Measurements from ENCODE around the gene TBCD. TPM values are rescaled to one million over a fixed set of nuclear protein-coding genes. Genes with fewer than 3 reads are reported as not detected.

Gene TBCD
- total RNA-seq, 1 donor from 2014 or later = 156 TPM

GRCh38 chr17:82897514-82898249 lies 145.8 kb downstream of the TBCD start:
- Histone ChIP-seq H3K27me3 (no peaks in the 10 kb centered on the region), H3K4me3 (no peak overlapping the region), H3K9me3 (no peaks in the 10 kb centered on the region), H3K27ac (no peak overlapping the region), H3K36me3 (no peaks in the 10 kb centered on the region), H3K4me1 (no peaks in the 10 kb centered on the region)
- intact Hi-C loops (cut with DNase I) = no loop called here
- DNase-seq (ENCODE audit: low spot score in 2 of 2) = no peak
- TF ChIP-seq, protein P1, sequence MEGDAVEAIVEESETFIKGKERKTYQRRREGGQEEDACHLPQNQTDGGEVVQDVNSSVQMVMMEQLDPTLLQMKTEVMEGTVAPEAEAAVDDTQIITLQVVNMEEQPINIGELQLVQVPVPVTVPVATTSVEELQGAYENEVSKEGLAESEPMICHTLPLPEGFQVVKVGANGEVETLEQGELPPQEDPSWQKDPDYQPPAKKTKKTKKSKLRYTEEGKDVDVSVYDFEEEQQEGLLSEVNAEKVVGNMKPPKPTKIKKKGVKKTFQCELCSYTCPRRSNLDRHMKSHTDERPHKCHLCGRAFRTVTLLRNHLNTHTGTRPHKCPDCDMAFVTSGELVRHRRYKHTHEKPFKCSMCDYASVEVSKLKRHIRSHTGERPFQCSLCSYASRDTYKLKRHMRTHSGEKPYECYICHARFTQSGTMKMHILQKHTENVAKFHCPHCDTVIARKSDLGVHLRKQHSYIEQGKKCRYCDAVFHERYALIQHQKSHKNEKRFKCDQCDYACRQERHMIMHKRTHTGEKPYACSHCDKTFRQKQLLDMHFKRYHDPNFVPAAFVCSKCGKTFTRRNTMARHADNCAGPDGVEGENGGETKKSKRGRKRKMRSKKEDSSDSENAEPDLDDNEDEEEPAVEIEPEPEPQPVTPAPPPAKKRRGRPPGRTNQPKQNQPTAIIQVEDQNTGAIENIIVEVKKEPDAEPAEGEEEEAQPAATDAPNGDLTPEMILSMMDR (IDR thresholded peaks at IDR 0.05) = no peak

GRCh38 chr17:82898976-82899514 lies 147.2 kb downstream of the TBCD start:
- Histone ChIP-seq H3K36me3 (peaks cover 0 to 6% of the 10 kb centered on the region in 2 donors), H3K4me1 (no peaks in the 10 kb centered on the region), H3K27me3 (no peaks in the 10 kb centered on the region), H3K27ac (no peak overlapping the region), H3K9me3 (no peaks in the 10 kb centered on the region), H3K4me3 (no peak overlapping the region)
- intact Hi-C loops (cut with DNase I) = no loop called here
- DNase-seq (ENCODE audit: low spot score in 2 of 2) = no peak
- TF ChIP-seq, protein P1 (IDR thresholded peaks at IDR 0.05) = no peak

GRCh38 chr17:82899941-82900340 lies 148.1 kb downstream of the TBCD start:
- H3K27ac ChIP-seq = no peak overlapping the region
- intact Hi-C loops (cut with DNase I) = no loop called here
- H3K4me1 ChIP-seq = no peaks in the 10 kb centered on the region
- no peak overlapping the region for H3K4me3 ChIP-seq
- no peaks in the 10 kb centered on the region for H3K27me3 ChIP-seq
- H3K36me3 ChIP-seq = peaks cover 0 to 14% of the 10 kb centered on the region in 2 donors
- H3K9me3 ChIP-seq = no peaks in the 10 kb centered on the region
- TF ChIP-seq, protein P1 (IDR thresholded peaks at IDR 0.05) = no peak
- no peak for DNase-seq (ENCODE audit: low spot score in 2 of 2)

DNA sequence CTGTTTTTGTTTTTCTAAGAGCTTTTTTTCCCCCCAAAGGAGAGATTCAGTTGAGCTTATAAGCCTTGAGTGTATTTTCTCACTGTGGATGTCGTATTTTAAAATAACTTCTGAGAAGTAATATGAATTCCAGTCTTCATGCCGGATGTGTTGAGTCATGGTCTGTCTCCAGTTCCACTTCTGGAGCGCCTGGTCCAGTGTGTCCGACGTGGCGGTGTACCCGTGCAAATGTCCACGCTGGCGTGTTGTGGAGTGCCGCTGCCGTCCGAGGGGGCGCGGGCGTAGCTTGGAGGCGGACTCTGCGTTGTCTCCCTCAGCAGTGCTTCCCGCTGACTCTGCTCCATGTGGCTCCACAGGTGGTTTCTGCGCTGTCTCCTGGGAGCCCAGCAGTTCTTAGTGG lies 148.9 kb downstream of the TBCD start:
- Histone ChIP-seq H3K27ac (peak overlapping the region in 1 of 2 donors; percentile 53), H3K4me1 (no peaks in the 10 kb centered on the region), H3K4me3 (no peak overlapping the region), H3K36me3 (peaks cover 0 to 17% of the 10 kb centered on the region in 2 donors), H3K9me3 (no peaks in the 10 kb centered on the region), H3K27me3 (no peaks in the 10 kb centered on the region)
- intact Hi-C loops (cut with DNase I) = no loop called here
- no peak for DNase-seq (ENCODE audit: low spot score in 2 of 2)
- TF ChIP-seq, protein P1 (IDR thresholded peaks at IDR 0.05) = no peak

- Histone ChIP-seq H3K4me1 (no peaks in the 10 kb centered on the region), H3K27ac (no peak overlapping the region), H3K27me3 (no peaks in the 10 kb centered on the region), H3K9me3 (no peaks in the 10 kb centered on the region), H3K36me3 (peaks cover 4 to 24% of the 10 kb centered on the region in 2 donors), H3K4me3 (no peak overlapping the region)
- TF ChIP-seq, protein P1 (IDR thresholded peaks at IDR 0.05) = no peak
- intact Hi-C loops (cut with DNase I) = no loop called here
- no peak for DNase-seq (ENCODE audit: low spot score in 2 of 2)
Observed at GRCh38 chr17:82901356-82901755, 149.5 kb downstream of the TBCD start.

All from ascending aorta (tissue), 2 donors.